K562 (cell line): ENCODE results near the gene KAT2B. TPM values are rescaled to one million over a fixed set of nuclear protein-coding genes. Genes with fewer than 3 reads are reported as not detected.
A peak's percentile ranks its signal among the peaks of the same experiment; 100 is the strongest.

Experiments used
- ARID2 ChIP-seq: fragments of 450-650 bp; IDR thresholded peaks from 2 replicates; pipeline ENCODE4 v1.6.1; 2017; ENCODE audit warnings: antibody characterized with exemption, mild to moderate bottlenecking
- CBFA2T3 ChIP-seq: fragments of 450-650 bp; IDR thresholded peaks from 2 replicates; pipeline ENCODE4 v1.6.1; 2017
- CBX2 ChIP-seq: fragments of 200-600 bp; sonication (generic); IDR thresholded peaks from one replicate; pipeline ENCODE4 v1.6.1; 2012; ENCODE audit warnings: mild to moderate bottlenecking, low read length, inconsistent platforms; ENCODE audit not compliant: insufficient read depth, poor library complexity, severe bottlenecking
- CHCHD3 ChIP-seq: fragments of 250-450 bp; sonication (Bioruptor Pico); IDR thresholded peaks from 2 replicates; pipeline ENCODE4 v2.1.2; 2022; ENCODE audit warnings: mild to moderate bottlenecking
- DDX20 ChIP-seq: fragments of 450-650 bp; IDR thresholded peaks from 2 replicates; pipeline ENCODE4 v1.6.1; 2016; ENCODE audit warnings: missing genetic modification characterization, low read depth, mild to moderate bottlenecking, missing compliant biosample characterization, moderate library complexity
- DIDO1 ChIP-seq: fragments of 450-650 bp; IDR thresholded peaks from 2 replicates; pipeline ENCODE4 v1.6.1; 2016; ENCODE audit warnings: low read depth, missing biosample characterization, missing genetic modification characterization
- ETV5 ChIP-seq: sonication (generic); formaldehyde crosslinking; IDR thresholded peaks from 2 replicates; pipeline ENCODE4 v1.4.0; 2020; ENCODE audit warnings: low read depth, mild to moderate bottlenecking, missing genetic modification reagents
- FOS ChIP-seq: IDR thresholded peaks from 3 replicates; pipeline ENCODE4 v1.6.1; 2011; ENCODE audit not compliant: insufficient read length; ENCODE audit errors: extremely low read depth
- GABPA ChIP-seq: fragments of 200-800 bp; sonication (Bioruptor generic); conservative IDR thresholded peaks from 2 replicates; pipeline ENCODE4 v1.6.1; 2016; ENCODE audit warnings: low read depth, missing genetic modification characterization, missing compliant biosample characterization
- ILK ChIP-seq: fragments of 450-650 bp; IDR thresholded peaks from 2 replicates; pipeline ENCODE4 v1.6.1; 2016; ENCODE audit warnings: missing genetic modification characterization, low read depth, mild to moderate bottlenecking, missing compliant biosample characterization, moderate library complexity, borderline replicate concordance
- KLF10 ChIP-seq: fragments of 250-450 bp; sonication (Bioruptor Pico); IDR thresholded peaks from 2 replicates; pipeline ENCODE4 v1.6.1; 2021; ENCODE audit warnings: matching md5 sums
- MAFF ChIP-seq: IDR thresholded peaks from 2 replicates; pipeline ENCODE4 v1.6.1; 2012; ENCODE audit warnings: low read length, improper control_type of control experiment
- MCM5 ChIP-seq: fragments of 450-650 bp; IDR thresholded peaks from 2 replicates; pipeline ENCODE4 v1.6.1; 2016; ENCODE audit warnings: low read depth
- MEF2D ChIP-seq: conservative IDR thresholded peaks from 2 replicates; pipeline ENCODE4 v1.6.1; 2016; ENCODE audit warnings: low read depth, missing genetic modification characterization, missing compliant biosample characterization
- MXI1 ChIP-seq: IDR thresholded peaks from 2 replicates; pipeline ENCODE4 v1.6.1; 2011; ENCODE audit warnings: low read depth, mild to moderate bottlenecking, improper control_type of control experiment, low read length
- NFE2 ChIP-seq: IDR thresholded peaks from 2 replicates; pipeline ENCODE4 v1.6.1; 2014; ENCODE audit warnings: antibody characterized with exemption, low read depth
- NR1H2 ChIP-seq: sonication (generic); formaldehyde crosslinking; IDR thresholded peaks from 2 replicates; pipeline ENCODE4 v1.4.0; 2020; ENCODE audit warnings: mild to moderate bottlenecking, missing genetic modification reagents
- POLR2H ChIP-seq: IDR thresholded peaks from 2 replicates; pipeline ENCODE4 v1.6.1; 2016; ENCODE audit warnings: missing genetic modification characterization, low read depth, mild to moderate bottlenecking, control low read depth, missing compliant biosample characterization, moderate library complexity
- RAD21 ChIP-seq, 2 experiments: fragments of 250-450 bp in 1 of 2; fragments of 450-650 bp in 1 of 2; sonication (Bioruptor Pico) in 1 of 2; formaldehyde crosslinking in 1 of 2; IDR thresholded peaks in 1 of 2; conservative IDR thresholded peaks in 1 of 2; 2 replicates each; pipeline versions ENCODE4 v1.4.0 to v1.8.0; 2020 to 2022; ENCODE audit warnings: mild to moderate bottlenecking in 2 of 2, moderate library complexity in 1 of 2
- SMARCA5 ChIP-seq: fragments of 450-650 bp; IDR thresholded peaks from 2 replicates; pipeline ENCODE4 v1.6.1; 2016
- SRSF1 ChIP-seq: fragments of 200-400 bp; formaldehyde crosslinking; IDR thresholded peaks from 2 replicates; pipeline ENCODE4 v1.6.1; 2017; ENCODE audit warnings: mild to moderate bottlenecking, low read depth, low read length, moderate library complexity
- STAG1 ChIP-seq: sonication (generic); formaldehyde crosslinking; IDR thresholded peaks from 2 replicates; pipeline ENCODE4 v1.5.0; 2020; ENCODE audit warnings: missing genetic modification reagents, borderline replicate concordance
- THRB ChIP-seq: fragments of 450-650 bp; formaldehyde crosslinking; conservative IDR thresholded peaks from 2 replicates; pipeline ENCODE4 v1.4.0; 2022; ENCODE audit warnings: mild to moderate bottlenecking, missing genetic modification characterization
- TRIM25 ChIP-seq: fragments of 450-650 bp; IDR thresholded peaks from 2 replicates; pipeline ENCODE4 v1.7.0; 2016; ENCODE audit warnings: borderline replicate concordance
- ZBTB12 ChIP-seq: fragments of 250-450 bp; sonication (Bioruptor Pico); IDR thresholded peaks from 2 replicates; pipeline ENCODE4 v1.4.0; 2020
- ZC3H11A ChIP-seq: IDR thresholded peaks from 2 replicates; pipeline ENCODE4 v1.6.1; 2012; ENCODE audit warnings: low read depth, low read length, improper control_type of control experiment
- ZNF175 ChIP-seq: fragments of 200-800 bp; sonication (Bioruptor generic); IDR thresholded peaks from 2 replicates; pipeline ENCODE4 v1.6.1; 2016; ENCODE audit warnings: low read depth, mild to moderate bottlenecking, missing genetic modification characterization, missing compliant biosample characterization
- ZNF830 ChIP-seq: fragments of 250-450 bp; sonication (Bioruptor Pico); IDR thresholded peaks from 2 replicates; pipeline ENCODE4 v1.5.0; 2021; ENCODE audit warnings: mild to moderate bottlenecking
- polyA plus RNA-seq, 8 experiments: library from polyadenylated mRNA; depleted of rRNA in 4 of 8; stranded (reverse) in 5 of 8; unstranded in 3 of 8; fragments of >200 nt; fragmentation: Nextera tagmentation in 2 of 8; fragmentation: Illumina TruSeq in 1 of 8; extraction: Ambion mirVana in 2 of 8; extraction: Trizol in 1 of 8; gene quantifications; 2 replicates each; pipeline versions ENCODE4 v1.2.1 to v1.2.3, GENCODE V29; 2011 to 2014; ENCODE audit warnings: inconsistent platforms in 1 of 8, missing spikeins in 1 of 8
- total RNA-seq, 7 experiments: library from RNA; depleted of rRNA in 6 of 7; stranded (reverse); fragments of >200 nt in 6 of 7; fragmentation: Illumina TruSeq in 2 of 7; extraction: Trizol in 2 of 7; gene quantifications; 2 replicates each; pipeline versions ENCODE4 v1.2.1 to v1.2.3, GENCODE V29; 2011 to 2021; ENCODE audit warnings: low replicate concordance in 1 of 7

The KAT2B gene
- total and polyA plus RNA-seq, 9 of the 15 experiments (the other 6 are each of a cell fraction or from before 2014, with no cell fraction given) = 3.3 to 14.9 (median 12.2) TPM

GRCh38 chr3:20041197-20041780 is 1.0 kb downstream of the KAT2B start (continued):
- TF ChIP-seq THRB (CRISPR knock-in tag) (no peak), MEF2D (tag) (no peak), POLR2H (tag) (no peak), FOS (no peak), SMARCA5 (no peak), CBX2 (no peak), CHCHD3 (CRISPR knock-in tag) (no peak), NFE2 (0 out of 2 replicates have a peak, but pooled peaks have one; percentile 17), MAFF (no peak), MCM5 (no peak), ARID2 (no peak), DIDO1 (tag) (no peak), STAG1 (CRISPR knock-in tag) (no peak), TRIM25 (no peak), DDX20 (no peak), CBFA2T3 (no peak), SRSF1 (no peak), ZBTB12 (no peak), ZNF830 (CRISPR knock-in tag) (no peak), NR1H2 (CRISPR knock-in tag) (peak; percentile 77; the same call in 1 of the 2 replicates), GABPA (no peak), ETV5 (CRISPR knock-in tag) (peak; percentile 37; the same call in 1 of the 2 replicates), ZNF175 (CRISPR knock-in tag) (no peak), MXI1 (peak; percentile 93), RAD21 (CRISPR knock-in tag; conservative IDR thresholded peaks at IDR 0.05 in 1 of 2, IDR thresholded peaks at IDR 0.05 in 1 of 2) (peak in 1 of 2 experiments; percentile 39; a peak in 2 of 4 replicates), ZC3H11A (no peak), KLF10 (CRISPR knock-in tag) (no peak), ILK (tag) (no peak)
